Prostate gland (tissue), 2 donors: Measurements from ENCODE around the gene SLC25A26.

ENCODE experiments used
- CTCF ChIP-seq, 4 experiments: fragments of 200-600 bp in 2 of 4; fragments of 450-650 bp in 2 of 4; sonication (generic) in 2 of 4; IDR thresholded peaks; 1 replicate in 3 of 4; 2 replicates in 1 of 4; pipeline ENCODE4 v1.5.1; 2016 to 2019; ENCODE audit warnings: antibody characterized with exemption in 4 of 4, mild to moderate bottlenecking in 2 of 4, moderate library complexity in 2 of 4
- POLR2AphosphoS5 ChIP-seq: sonication (generic); formaldehyde crosslinking; IDR thresholded peaks from one replicate; pipeline ENCODE4 v1.6.1; 2017; ENCODE audit warnings: antibody characterized with exemption

GRCh38 chr3:66227051-66227450 lies 6.2 kb downstream of the SLC25A26 start:
- no peak for TF ChIP-seq CTCF (IDR thresholded peaks at IDR 0.05)
- TF ChIP-seq POLR2AphosphoS5: no peak
